K562 (cell line): ENCODE measurements around the gene CDS1. TPM values are rescaled to one million over a fixed set of nuclear protein-coding genes. Genes with fewer than 3 reads are reported as not detected.

Experiments
- ATAC-seq: fragments of 200-7000 bp; cut with Tn5 transposase; 3 replicates; pipeline ENCODE4 v1.9.1; 2020; ENCODE audit warnings: moderate library complexity
- BruUV-seq: library from RNA; stranded (reverse); fragments of 400-500 nt; replicated peaks from 2 replicates; lab custom pipeline; 2021; lab: Mats Ljungman, UMichigan
- CTCF ChIA-PET: fragments of 300-600 bp; formaldehyde crosslinking; extraction: SDS; loops from one replicate; lab custom pipeline; 2021; ENCODE audit warnings: low intra/inter-chr PET ratio; lab: Yijun Ruan, JAX
- POLR2A ChIA-PET: fragments of 300-600, 350-650 bp; sonication (Branson Sonifier 250); formaldehyde crosslinking; extraction: SDS; loops from one replicate; lab custom pipeline; 2021; ENCODE audit warnings: antibody characterized with exemption, inconsistent platforms; lab: Yijun Ruan, JAX
- DNase-seq, 4 experiments: peaks; one replicate each; pipeline versions ENCODE4 v3.0.0 to v3.0.0-alpha.2; 2011 to 2018; ENCODE audit warnings: low spot score in 3 of 4, mixed read lengths in 3 of 4; ENCODE audit errors: extremely low read depth in 1 of 4
- FAIRE-seq: peaks from 2 replicates; lab custom pipeline; 2011; peaks lifted over from hg19 to GRCh38; lab: Jason Lieb, UNC
- H2AFZ ChIP-seq: 2 replicates; pipeline ENCODE4 v1.6.0; 2011; ENCODE audit warnings: low read depth, low read length, control low read depth, inconsistent platforms
- H3K27ac ChIP-seq: fragments of 200-600 bp; 3 replicates; pipeline ENCODE4 v1.8.0; 2011; ENCODE audit warnings: low read depth, mild to moderate bottlenecking, control low read depth, inconsistent platforms, low read length, moderate library complexity, mixed read lengths; ENCODE audit errors: extremely low read depth
- H3K27me3 ChIP-seq, 2 experiments: fragments of 300-600 bp in 1 of 2; 2 replicates in 1 of 2; 3 replicates in 1 of 2; pipeline versions ENCODE4 v1.6.0 to v1.8.0; 2011; ENCODE audit warnings: inconsistent platforms in 2 of 2, low read length in 2 of 2, mild to moderate bottlenecking in 1 of 2, mixed read lengths in 1 of 2, moderate library complexity in 1 of 2; ENCODE audit not compliant: control insufficient read depth in 2 of 2, insufficient read depth in 2 of 2
- H3K36me3 ChIP-seq: fragments of 300-600 bp; 3 replicates; pipeline ENCODE4 v1.8.0; 2011; ENCODE audit warnings: mild to moderate bottlenecking, low read length, inconsistent platforms; ENCODE audit not compliant: control insufficient read depth, insufficient read depth
- H3K4me1 ChIP-seq, 2 experiments: fragments of 200-600 bp in 1 of 2; replicated peaks in 1 of 2; 2 replicates in 1 of 2; 3 replicates in 1 of 2; pipeline versions ENCODE4 v1.5.1 to v1.8.0; 2011; ENCODE audit warnings: inconsistent platforms in 2 of 2, low read length in 2 of 2, mild to moderate bottlenecking in 1 of 2, mixed read lengths in 1 of 2, moderate library complexity in 1 of 2; ENCODE audit not compliant: control insufficient read depth in 2 of 2, insufficient read depth in 2 of 2
- H3K4me2 ChIP-seq: 2 replicates; pipeline ENCODE4 v1.6.1; 2011; ENCODE audit warnings: low read length, control low read depth, inconsistent platforms, mixed read lengths; ENCODE audit not compliant: insufficient read depth
- H3K4me3 ChIP-seq: fragments of 200-600 bp; sonication (generic), shearing (Covaris generic); 2 replicates; pipeline ENCODE4 v1.5.1; 2016; ENCODE audit warnings: control low read depth, inconsistent platforms
- H3K79me2 ChIP-seq: fragments of 200-600 bp; 3 replicates; pipeline ENCODE4 v1.8.0; 2011; ENCODE audit warnings: low read length, inconsistent platforms; ENCODE audit not compliant: control insufficient read depth, insufficient read depth
- H3K9ac ChIP-seq, 2 experiments: 2 replicates each; pipeline versions ENCODE4 v1.6.0 to v1.6.1; 2011; ENCODE audit warnings: low read depth in 2 of 2, low read length in 2 of 2, control low read depth in 1 of 2, inconsistent platforms in 1 of 2, mild to moderate bottlenecking in 1 of 2, mixed read lengths in 1 of 2; ENCODE audit not compliant: insufficient read depth in 1 of 2
- H3K9me1 ChIP-seq: one replicate; pipeline ENCODE4 v1.6.0; 2011; ENCODE audit warnings: inconsistent platforms, mild to moderate bottlenecking, low read length, moderate library complexity; ENCODE audit not compliant: control insufficient read depth, insufficient read depth
- H3K9me3 ChIP-seq: replicated peaks from 2 replicates; pipeline ENCODE4 v1.5.1; 2011; ENCODE audit warnings: low read depth, low read length, inconsistent platforms; ENCODE audit not compliant: control insufficient read depth, insufficient read depth
- H4K20me1 ChIP-seq: replicated peaks from 2 replicates; pipeline ENCODE4 v1.6.1; 2011; ENCODE audit warnings: low read length, inconsistent platforms, mixed read lengths; ENCODE audit not compliant: control insufficient read depth, insufficient read depth
- ARID2 ChIP-seq: fragments of 450-650 bp; IDR thresholded peaks from 2 replicates; pipeline ENCODE4 v1.6.1; 2017; ENCODE audit warnings: antibody characterized with exemption, mild to moderate bottlenecking
- CBX2 ChIP-seq: fragments of 200-600 bp; sonication (generic); IDR thresholded peaks from one replicate; pipeline ENCODE4 v1.6.1; 2012; ENCODE audit warnings: mild to moderate bottlenecking, low read length, inconsistent platforms; ENCODE audit not compliant: insufficient read depth, poor library complexity, severe bottlenecking
- HDAC6 ChIP-seq: IDR thresholded peaks from 2 replicates; pipeline ENCODE4 v1.6.1; 2012; ENCODE audit warnings: low read depth, mild to moderate bottlenecking, control low read depth, inconsistent platforms, low read length, moderate library complexity
- XRCC3 ChIP-seq: fragments of 450-650 bp; IDR thresholded peaks from 2 replicates; pipeline ENCODE4 v1.6.1; 2017; ENCODE audit warnings: mild to moderate bottlenecking, moderate library complexity
- ZKSCAN1 ChIP-seq: fragments of 150-350 bp; IDR thresholded peaks from 2 replicates; pipeline ENCODE4 v1.6.1; 2016; ENCODE audit warnings: low read depth, low read length
- in situ Hi-C: fragments of 300-500 bp; cut with MboI; formaldehyde crosslinking; loops from 4 replicates; pipeline ENCODE4 v1.15.0; 2018; ENCODE audit warnings: inconsistent platforms, mixed read lengths
- intact Hi-C: fragments of 100-400 bp; cut with micrococcal nuclease; formaldehyde crosslinking; loops from 2 replicates; pipeline ENCODE4 v1.14.2; 2022
- polyA plus RNA-seq, 8 experiments: library from polyadenylated mRNA; depleted of rRNA in 4 of 8; stranded (reverse) in 5 of 8; unstranded in 3 of 8; fragments of >200 nt; fragmentation: Nextera tagmentation in 2 of 8; fragmentation: Illumina TruSeq in 1 of 8; extraction: Ambion mirVana in 2 of 8; extraction: Trizol in 1 of 8; gene quantifications; 2 replicates each; pipeline versions ENCODE4 v1.2.1 to v1.2.3, GENCODE V29; 2011 to 2014; ENCODE audit warnings: inconsistent platforms in 1 of 8, missing spikeins in 1 of 8
- total RNA-seq, 7 experiments: library from RNA; depleted of rRNA in 6 of 7; stranded (reverse); fragments of >200 nt in 6 of 7; fragmentation: Illumina TruSeq in 2 of 7; extraction: Trizol in 2 of 7; gene quantifications; 2 replicates each; pipeline versions ENCODE4 v1.2.1 to v1.2.3, GENCODE V29; 2011 to 2021; ENCODE audit warnings: low replicate concordance in 1 of 7
- TF ChIP-seq, protein P1 (sequence below): fragments of 250-450 bp; sonication (Bioruptor Pico); IDR thresholded peaks from 2 replicates; pipeline ENCODE4 v1.5.0; 2020; ENCODE audit warnings: mild to moderate bottlenecking, borderline replicate concordance

CDS1 gene
- total and polyA plus RNA-seq, 9 of the 15 experiments (the other 6 are each of a cell fraction or from before 2014, with no cell fraction given): 0.04 to 0.42 (median 0.15) TPM

DNA sequence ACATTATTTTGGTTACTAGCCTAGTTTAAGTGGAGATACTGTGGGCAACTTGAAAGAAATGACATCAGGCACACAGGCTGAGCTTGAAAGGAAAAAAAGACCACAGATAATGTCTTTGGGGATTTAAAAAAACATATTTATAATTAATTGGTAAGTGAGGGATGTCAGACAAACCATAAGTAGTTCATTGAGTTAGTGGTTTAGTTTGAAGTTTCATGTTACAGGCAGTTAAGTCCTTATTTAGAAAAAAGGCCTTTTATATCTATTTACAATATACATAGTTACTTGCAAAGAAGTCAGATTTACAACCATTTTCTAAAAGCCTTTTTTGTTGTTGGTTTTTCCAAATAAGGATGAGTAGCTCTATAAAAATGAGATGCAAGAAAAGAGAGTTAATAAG, 89.2 kb downstream of the CDS1 start:
- Histone ChIP-seq H4K20me1 (no peaks in the 10 kb centered on the region), H3K4me1 (no peaks in the 10 kb centered on the region; a peak in 2 of 5 replicates), H3K27me3 (no peaks in the 10 kb centered on the region), H3K9ac (no peak overlapping the region), H3K4me2 (no peak overlapping the region), H3K9me3 (no peaks in the 10 kb centered on the region), H3K79me2 (no peaks in the 10 kb centered on the region), H3K36me3 (no peaks in the 10 kb centered on the region)
- in situ Hi-C loops: no loop called here
- FAIRE-seq: no peak
- intact Hi-C loops: no loop called here
- POLR2A ChIA-PET: no interaction called here
- TF ChIP-seq, protein P1, sequence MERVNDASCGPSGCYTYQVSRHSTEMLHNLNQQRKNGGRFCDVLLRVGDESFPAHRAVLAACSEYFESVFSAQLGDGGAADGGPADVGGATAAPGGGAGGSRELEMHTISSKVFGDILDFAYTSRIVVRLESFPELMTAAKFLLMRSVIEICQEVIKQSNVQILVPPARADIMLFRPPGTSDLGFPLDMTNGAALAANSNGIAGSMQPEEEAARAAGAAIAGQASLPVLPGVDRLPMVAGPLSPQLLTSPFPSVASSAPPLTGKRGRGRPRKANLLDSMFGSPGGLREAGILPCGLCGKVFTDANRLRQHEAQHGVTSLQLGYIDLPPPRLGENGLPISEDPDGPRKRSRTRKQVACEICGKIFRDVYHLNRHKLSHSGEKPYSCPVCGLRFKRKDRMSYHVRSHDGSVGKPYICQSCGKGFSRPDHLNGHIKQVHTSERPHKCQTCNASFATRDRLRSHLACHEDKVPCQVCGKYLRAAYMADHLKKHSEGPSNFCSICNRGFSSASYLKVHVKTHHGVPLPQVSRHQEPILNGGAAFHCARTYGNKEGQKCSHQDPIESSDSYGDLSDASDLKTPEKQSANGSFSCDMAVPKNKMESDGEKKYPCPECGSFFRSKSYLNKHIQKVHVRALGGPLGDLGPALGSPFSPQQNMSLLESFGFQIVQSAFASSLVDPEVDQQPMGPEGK: no peak
- no peak for TF ChIP-seq ZKSCAN1
- no peak for TF ChIP-seq ARID2
- no peak for TF ChIP-seq HDAC6
- TF ChIP-seq CBX2: no peak
- no peak for TF ChIP-seq XRCC3
- TF ChIP-seq, all 486 proteins: peak for 0
- CTCF ChIA-PET: no interaction called here
- DNase-seq (no peak), ATAC-seq (no peak)
- BruUV-seq: no TSS peak
- Histone ChIP-seq H3K9me1 (no peaks in the 10 kb centered on the region), H3K4me3 (no peak overlapping the region), H3K27ac (no peak overlapping the region), H2AFZ (no peak overlapping the region)
